Kidney tubule cell (primary cell): ENCODE measurements around the gene BIRC3.

ENCODE experiments used
- DNase-seq: peaks from one replicate; pipeline ENCODE4 v3.0.0-alpha.2; 2018; ENCODE audit warnings: low spot score

BIRC3 gene

GRCh38 chr11:102375720-102376399, 58.6 kb downstream of the BIRC3 start:
- no peak for DNase-seq

GRCh38 chr11:102377891-102378290, 60.6 kb downstream of the BIRC3 start:
- DNase-seq = no peak

- DNase-seq = no peak
Observed at GRCh38 chr11:102378818-102379217, 61.5 kb downstream of the BIRC3 start.

- no peak for DNase-seq
Observed at GRCh38 chr11:102382384-102382783, 65.1 kb downstream of the BIRC3 start.

- DNase-seq = no peak
Observed at GRCh38 chr11:102383839-102384238, 66.6 kb downstream of the BIRC3 start.

GRCh38 chr11:102384419-102385079, 67.3 kb downstream of the BIRC3 start:
- no peak for DNase-seq

GRCh38 chr11:102385085-102386007, 68.1 kb downstream of the BIRC3 start:
- DNase-seq = no peak

GRCh38 chr11:102386136-102386734, 69.0 kb downstream of the BIRC3 start:
- no peak for DNase-seq

GRCh38 chr11:102387043-102387781, 69.9 kb downstream of the BIRC3 start:
- DNase-seq = no peak
